ENCODE data around the gene ZNF335. TPM values are rescaled to one million over a fixed set of nuclear protein-coding genes. Genes with fewer than 3 reads are reported as not detected.
A peak's percentile ranks its signal among the peaks of the same experiment; 100 is the strongest.
"Not testable (repeated sequence)": the region's sequence is repeated elsewhere in the genome, so short reads cannot be mapped to it uniquely, and the experiment has no call there.

Gene ZNF335
- total and polyA plus RNA-seq, 8 donors = 7.4 to 27.4 (median 8.8) TPM

DNA sequence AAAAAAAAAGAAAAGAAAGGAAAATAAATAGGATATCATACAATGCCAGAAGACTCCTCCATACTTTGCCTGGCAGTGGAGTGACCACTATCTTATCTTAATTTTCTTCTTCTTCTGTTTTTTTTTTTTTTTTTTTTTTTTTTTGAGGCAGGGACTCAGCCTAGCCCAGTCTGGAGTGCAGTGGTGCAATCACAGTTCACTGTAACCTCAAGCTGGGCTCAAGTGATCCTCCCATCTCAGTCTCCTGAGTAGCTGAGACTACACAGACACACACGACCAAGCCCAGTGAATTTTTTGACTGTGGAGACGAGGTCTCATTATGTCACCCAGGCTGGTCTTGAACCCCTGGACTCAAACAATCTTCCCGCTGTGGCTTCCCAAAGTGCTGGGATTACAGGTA lies 19.6 kb upstream of the ZNF335 start:
- peaks cover 0 to 3% (median 0%) of the 10 kb centered on the region in 4 donors for H3K27me3 ChIP-seq

DNA sequence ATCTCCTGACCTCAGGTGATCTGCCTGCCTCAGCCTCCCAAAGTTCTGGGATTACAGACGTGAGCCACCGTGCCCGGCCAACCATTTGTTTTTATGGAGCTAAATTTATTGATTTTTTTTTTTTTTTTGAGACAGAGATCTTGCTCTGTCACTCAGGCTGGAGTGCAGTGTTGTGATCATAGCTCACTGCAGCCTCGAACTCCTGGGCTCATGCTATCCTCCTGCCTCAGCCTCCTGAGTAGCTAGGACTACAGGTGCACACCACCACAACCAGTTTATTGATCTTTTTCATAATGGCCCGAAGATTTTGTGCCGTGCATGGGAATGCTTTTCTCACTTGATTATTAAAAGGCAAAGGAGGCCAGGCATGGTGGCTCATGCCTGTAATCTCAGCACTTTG lies 16.8 kb upstream of the ZNF335 start:
- FAIRE-seq; H3K4me1 ChIP-seq; H3K36me3 ChIP-seq; H3K27ac ChIP-seq; H3K27me3 ChIP-seq; ATAC-seq; DNase-seq; H3K9me3 ChIP-seq; intact Hi-C loops (cut with DNase I); H3K4me3 ChIP-seq: not testable (repeated sequence)
- WGBS, 2 donors = 34 to 36% methylated on average over 6 of the region's 6 CpGs

More for the DNA sequence above, 19.6 kb upstream of the ZNF335 start:
- H3K27ac ChIP-seq = no peak overlapping the region
- no peaks in the 10 kb centered on the region for H3K36me3 ChIP-seq
- TF ChIP-seq, protein P1, sequence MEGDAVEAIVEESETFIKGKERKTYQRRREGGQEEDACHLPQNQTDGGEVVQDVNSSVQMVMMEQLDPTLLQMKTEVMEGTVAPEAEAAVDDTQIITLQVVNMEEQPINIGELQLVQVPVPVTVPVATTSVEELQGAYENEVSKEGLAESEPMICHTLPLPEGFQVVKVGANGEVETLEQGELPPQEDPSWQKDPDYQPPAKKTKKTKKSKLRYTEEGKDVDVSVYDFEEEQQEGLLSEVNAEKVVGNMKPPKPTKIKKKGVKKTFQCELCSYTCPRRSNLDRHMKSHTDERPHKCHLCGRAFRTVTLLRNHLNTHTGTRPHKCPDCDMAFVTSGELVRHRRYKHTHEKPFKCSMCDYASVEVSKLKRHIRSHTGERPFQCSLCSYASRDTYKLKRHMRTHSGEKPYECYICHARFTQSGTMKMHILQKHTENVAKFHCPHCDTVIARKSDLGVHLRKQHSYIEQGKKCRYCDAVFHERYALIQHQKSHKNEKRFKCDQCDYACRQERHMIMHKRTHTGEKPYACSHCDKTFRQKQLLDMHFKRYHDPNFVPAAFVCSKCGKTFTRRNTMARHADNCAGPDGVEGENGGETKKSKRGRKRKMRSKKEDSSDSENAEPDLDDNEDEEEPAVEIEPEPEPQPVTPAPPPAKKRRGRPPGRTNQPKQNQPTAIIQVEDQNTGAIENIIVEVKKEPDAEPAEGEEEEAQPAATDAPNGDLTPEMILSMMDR (IDR thresholded peaks at IDR 0.05) = no peak
- H3K9me3 ChIP-seq = no peaks in the 10 kb centered on the region
- DNase-seq (no peak), ATAC-seq (no peak), FAIRE-seq (no peak)
- 75 to 80% methylated on average over 3 of the region's 3 CpGs for WGBS, 2 donors
- no peak overlapping the region for H3K4me3 ChIP-seq
- H3K4me1 ChIP-seq = no peaks in the 10 kb centered on the region
- intact Hi-C loops (cut with DNase I) = no loop called here

GRCh38 chr20:45987108-45987780 lies 15.2 kb upstream of the ZNF335 start:
- WGBS, 2 donors = 5 to 11% methylated on average over 16 of the region's 16 CpGs
- TF ChIP-seq, protein P1 (IDR thresholded peaks at IDR 0.05) = peak; percentile 66 to 83 (median 74)
- no peak for FAIRE-seq

DNA sequence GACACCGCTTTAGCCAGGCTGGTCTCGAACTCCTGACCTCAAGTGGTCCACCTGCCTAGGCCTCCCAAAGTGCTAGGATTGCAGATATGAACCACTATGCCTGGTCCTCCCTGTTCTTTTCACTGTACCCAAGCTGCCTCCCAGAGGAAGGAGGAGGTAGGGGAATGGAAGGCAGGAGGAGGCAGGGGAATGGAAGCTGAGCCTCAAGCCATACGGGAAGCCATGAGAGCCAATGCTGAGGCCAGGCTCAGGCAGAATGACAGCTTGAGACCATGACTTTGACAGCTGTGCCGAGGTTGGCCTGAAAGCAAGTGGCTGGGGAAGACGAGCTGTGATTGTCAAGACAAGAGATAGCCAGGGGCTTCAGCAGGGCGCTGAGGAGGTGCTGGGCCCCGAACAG lies 13.6 kb upstream of the ZNF335 start:
- ATAC-seq = no peak
- DNase-seq = no peak
- intact Hi-C loops (cut with DNase I) = no loop called here
- WGBS, 2 donors = 53 to 57% methylated on average over 7 of the region's 7 CpGs
- Histone ChIP-seq H3K4me3 (no peak overlapping the region), H3K27me3 (no peaks in the 10 kb centered on the region), H3K36me3 (no peaks in the 10 kb centered on the region), H3K9me3 (no peaks in the 10 kb centered on the region), H3K4me1 (no peaks in the 10 kb centered on the region), H3K27ac (no peak overlapping the region)
- TF ChIP-seq, protein P1 (IDR thresholded peaks at IDR 0.05) = no peak
- no peak for FAIRE-seq

More at GRCh38 chr20:45987108-45987780, 15.2 kb upstream of the ZNF335 start:
- DNase-seq = peak in 5 of 6 donors; percentile 45 to 90 (median 80)
- H3K9me3 ChIP-seq = no peaks in the 10 kb centered on the region
- peak; percentile 86 to 97 (median 94) for ATAC-seq
- H3K27ac ChIP-seq = no peak overlapping the region
- H3K36me3 ChIP-seq = no peaks in the 10 kb centered on the region
- H3K4me3 ChIP-seq = no peak overlapping the region
- peaks cover 0 to 3% (median 0%) of the 10 kb centered on the region in 4 donors for H3K27me3 ChIP-seq
- intact Hi-C loops (cut with DNase I) = no loop called here
- H3K4me1 ChIP-seq = no peaks in the 10 kb centered on the region

- intact Hi-C loops (cut with DNase I) = no loop called here
These were observed 11.3 kb upstream of the ZNF335 start for GRCh38 chr20:45983279-45983743.

More at GRCh38 chr20:45983279-45983743, 11.3 kb upstream of the ZNF335 start:
- Histone ChIP-seq H3K9me3 (no peaks in the 10 kb centered on the region), H3K27ac (no peak overlapping the region), H3K27me3 (no peaks in the 10 kb centered on the region), H3K4me3 (no peak overlapping the region), H3K36me3 (no peaks in the 10 kb centered on the region), H3K4me1 (no peaks in the 10 kb centered on the region)
- TF ChIP-seq, protein P1 (IDR thresholded peaks at IDR 0.05) = no peak
- no peak for DNase-seq
- 46 to 56% methylated on average over 7 of the region's 7 CpGs for WGBS, 2 donors
- ATAC-seq = no peak
- no peak for FAIRE-seq

Measured in pancreas (tissue), 10 donors.